H1 (cell line): ENCODE results near the gene C2CD4A.

Source experiments
- SP1 ChIP-seq: IDR thresholded peaks from 2 replicates; pipeline ENCODE4 v1.6.1; 2011; ENCODE audit warnings: low read depth, low read length
- TBP ChIP-seq: IDR thresholded peaks from 2 replicates; pipeline ENCODE4 v1.6.1; 2011; ENCODE audit warnings: low read depth, low read length, improper control_type of control experiment

DNA sequence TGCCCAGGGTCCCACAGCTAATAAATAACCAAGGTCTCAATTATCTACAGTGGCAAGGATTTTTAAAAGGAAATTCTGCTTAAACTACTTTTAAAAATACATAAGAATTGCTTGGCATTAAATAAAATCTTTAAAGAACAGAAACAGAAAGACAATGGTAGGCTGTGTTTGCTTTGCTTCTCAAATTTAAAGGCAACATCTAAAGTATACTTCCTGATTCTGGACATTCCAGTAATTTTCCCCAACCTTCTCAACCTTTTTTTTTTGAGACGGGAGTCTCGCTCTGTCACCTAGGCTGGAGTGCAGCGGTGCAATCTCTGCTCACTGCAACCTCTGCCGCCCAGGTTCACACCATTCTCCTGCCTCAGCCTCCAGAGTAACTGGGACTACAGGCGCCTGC, 11.8 kb upstream of the C2CD4A start:
- TF ChIP-seq SP1 = no peak
- no peak for TF ChIP-seq TBP
